Adrenal gland (tissue), 5 donors: ENCODE results near the gene KIF26B.

Experiments
- POLR2A ChIP-seq, 2 donors: fragments of 450-650 bp; IDR thresholded peaks; one replicate each; pipeline ENCODE4 v1.6.1; 2017; ENCODE audit warnings: antibody characterized with exemption in 2 of 2, mild to moderate bottlenecking in 2 of 2, moderate library complexity in 1 of 2
- TF ChIP-seq, protein P1 (sequence below), 6 experiments: fragments of 450-650 bp in 4 of 6; fragments of 200-600 bp in 2 of 6; sonication (generic) in 1 of 6; IDR thresholded peaks; 1 replicate in 5 of 6; 2 replicates in 1 of 6; pipeline versions ENCODE4 v1.5.1 to v1.8.0; 2016 to 2021; ENCODE audit warnings: antibody characterized with exemption in 6 of 6, mild to moderate bottlenecking in 2 of 6, moderate library complexity in 1 of 6
- donor health status: DM: no; HTN: no; CAD: no.

DNA sequence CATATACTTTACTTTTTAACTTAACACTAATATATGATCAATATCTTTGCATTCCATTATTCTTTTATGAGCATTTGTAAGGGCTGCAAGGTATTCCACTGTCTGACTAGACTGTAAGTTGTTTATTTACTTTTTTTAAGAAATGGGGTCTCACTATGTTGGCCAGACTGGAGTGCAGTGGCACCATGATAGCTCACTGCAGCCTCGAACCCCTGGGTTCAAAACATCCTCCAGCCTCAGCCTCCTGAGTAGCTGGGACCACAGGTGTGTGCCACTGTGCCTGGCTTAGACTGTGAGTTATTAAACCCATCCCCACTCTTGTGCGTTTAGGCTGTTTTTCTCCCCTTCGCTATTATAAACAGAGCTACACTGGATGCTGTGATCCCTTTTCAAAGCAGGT, 6.7 kb upstream of the KIF26B start:
- TF ChIP-seq, protein P1, sequence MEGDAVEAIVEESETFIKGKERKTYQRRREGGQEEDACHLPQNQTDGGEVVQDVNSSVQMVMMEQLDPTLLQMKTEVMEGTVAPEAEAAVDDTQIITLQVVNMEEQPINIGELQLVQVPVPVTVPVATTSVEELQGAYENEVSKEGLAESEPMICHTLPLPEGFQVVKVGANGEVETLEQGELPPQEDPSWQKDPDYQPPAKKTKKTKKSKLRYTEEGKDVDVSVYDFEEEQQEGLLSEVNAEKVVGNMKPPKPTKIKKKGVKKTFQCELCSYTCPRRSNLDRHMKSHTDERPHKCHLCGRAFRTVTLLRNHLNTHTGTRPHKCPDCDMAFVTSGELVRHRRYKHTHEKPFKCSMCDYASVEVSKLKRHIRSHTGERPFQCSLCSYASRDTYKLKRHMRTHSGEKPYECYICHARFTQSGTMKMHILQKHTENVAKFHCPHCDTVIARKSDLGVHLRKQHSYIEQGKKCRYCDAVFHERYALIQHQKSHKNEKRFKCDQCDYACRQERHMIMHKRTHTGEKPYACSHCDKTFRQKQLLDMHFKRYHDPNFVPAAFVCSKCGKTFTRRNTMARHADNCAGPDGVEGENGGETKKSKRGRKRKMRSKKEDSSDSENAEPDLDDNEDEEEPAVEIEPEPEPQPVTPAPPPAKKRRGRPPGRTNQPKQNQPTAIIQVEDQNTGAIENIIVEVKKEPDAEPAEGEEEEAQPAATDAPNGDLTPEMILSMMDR (IDR thresholded peaks at IDR 0.05), result no peak
- no peak for TF ChIP-seq POLR2A (IDR thresholded peaks at IDR 0.05)
